Breast epithelium (tissue), 3 donors: ENCODE data around the gene MTSS2.

Experiments used
- POLR2A ChIP-seq: fragments of 450-650 bp; IDR thresholded peaks from one replicate; pipeline ENCODE4 v1.6.1; 2016; ENCODE audit warnings: antibody characterized with exemption, mild to moderate bottlenecking, moderate library complexity
- POLR2AphosphoS5 ChIP-seq, 3 donors: sonication (generic); formaldehyde crosslinking; IDR thresholded peaks; one replicate each; pipeline ENCODE4 v1.6.1; 2017; ENCODE audit warnings: antibody characterized with exemption in 3 of 3
- TF ChIP-seq, protein P1 (sequence below), 3 donors: fragments of 450-650 bp; IDR thresholded peaks; one replicate each; pipeline ENCODE4 v1.5.1; 2016 to 2017; ENCODE audit warnings: antibody characterized with exemption in 3 of 3, mild to moderate bottlenecking in 3 of 3, moderate library complexity in 3 of 3

DNA sequence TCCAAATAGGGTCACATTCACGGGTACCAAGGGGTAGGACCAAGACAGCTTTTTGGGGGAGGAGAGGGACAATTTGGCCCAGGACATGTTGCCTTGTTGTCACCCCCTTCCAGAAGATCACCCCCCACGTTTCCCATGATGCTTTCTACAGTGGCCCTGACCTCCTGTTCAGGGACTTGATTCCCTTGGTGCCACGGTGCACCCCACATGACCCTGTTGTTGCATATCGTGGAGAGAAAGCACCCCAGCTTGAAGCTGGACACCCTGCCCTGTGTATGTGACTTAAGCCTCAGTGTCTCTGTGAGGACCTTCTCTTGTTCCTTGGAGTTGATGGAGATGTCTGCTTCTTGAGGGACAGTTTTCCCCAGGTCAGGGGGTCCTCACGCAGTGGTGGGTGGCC, 26.9 kb downstream of the MTSS2 start:
- TF ChIP-seq, protein P1, sequence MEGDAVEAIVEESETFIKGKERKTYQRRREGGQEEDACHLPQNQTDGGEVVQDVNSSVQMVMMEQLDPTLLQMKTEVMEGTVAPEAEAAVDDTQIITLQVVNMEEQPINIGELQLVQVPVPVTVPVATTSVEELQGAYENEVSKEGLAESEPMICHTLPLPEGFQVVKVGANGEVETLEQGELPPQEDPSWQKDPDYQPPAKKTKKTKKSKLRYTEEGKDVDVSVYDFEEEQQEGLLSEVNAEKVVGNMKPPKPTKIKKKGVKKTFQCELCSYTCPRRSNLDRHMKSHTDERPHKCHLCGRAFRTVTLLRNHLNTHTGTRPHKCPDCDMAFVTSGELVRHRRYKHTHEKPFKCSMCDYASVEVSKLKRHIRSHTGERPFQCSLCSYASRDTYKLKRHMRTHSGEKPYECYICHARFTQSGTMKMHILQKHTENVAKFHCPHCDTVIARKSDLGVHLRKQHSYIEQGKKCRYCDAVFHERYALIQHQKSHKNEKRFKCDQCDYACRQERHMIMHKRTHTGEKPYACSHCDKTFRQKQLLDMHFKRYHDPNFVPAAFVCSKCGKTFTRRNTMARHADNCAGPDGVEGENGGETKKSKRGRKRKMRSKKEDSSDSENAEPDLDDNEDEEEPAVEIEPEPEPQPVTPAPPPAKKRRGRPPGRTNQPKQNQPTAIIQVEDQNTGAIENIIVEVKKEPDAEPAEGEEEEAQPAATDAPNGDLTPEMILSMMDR (IDR thresholded peaks at IDR 0.05) = no peak
- TF ChIP-seq POLR2A = no peak
- TF ChIP-seq POLR2AphosphoS5 (IDR thresholded peaks at IDR 0.05) = no peak
